Amniotic stem cell (primary cell): ENCODE data around the gene STEAP3.

ENCODE experiments used
- DNase-seq: peaks from one replicate; lab custom pipeline; 2025; lab: John Stamatoyannopoulos, UW

The STEAP3 gene, protein sequence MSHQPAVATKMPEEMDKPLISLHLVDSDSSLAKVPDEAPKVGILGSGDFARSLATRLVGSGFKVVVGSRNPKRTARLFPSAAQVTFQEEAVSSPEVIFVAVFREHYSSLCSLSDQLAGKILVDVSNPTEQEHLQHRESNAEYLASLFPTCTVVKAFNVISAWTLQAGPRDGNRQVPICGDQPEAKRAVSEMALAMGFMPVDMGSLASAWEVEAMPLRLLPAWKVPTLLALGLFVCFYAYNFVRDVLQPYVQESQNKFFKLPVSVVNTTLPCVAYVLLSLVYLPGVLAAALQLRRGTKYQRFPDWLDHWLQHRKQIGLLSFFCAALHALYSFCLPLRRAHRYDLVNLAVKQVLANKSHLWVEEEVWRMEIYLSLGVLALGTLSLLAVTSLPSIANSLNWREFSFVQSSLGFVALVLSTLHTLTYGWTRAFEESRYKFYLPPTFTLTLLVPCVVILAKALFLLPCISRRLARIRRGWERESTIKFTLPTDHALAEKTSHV

DNA sequence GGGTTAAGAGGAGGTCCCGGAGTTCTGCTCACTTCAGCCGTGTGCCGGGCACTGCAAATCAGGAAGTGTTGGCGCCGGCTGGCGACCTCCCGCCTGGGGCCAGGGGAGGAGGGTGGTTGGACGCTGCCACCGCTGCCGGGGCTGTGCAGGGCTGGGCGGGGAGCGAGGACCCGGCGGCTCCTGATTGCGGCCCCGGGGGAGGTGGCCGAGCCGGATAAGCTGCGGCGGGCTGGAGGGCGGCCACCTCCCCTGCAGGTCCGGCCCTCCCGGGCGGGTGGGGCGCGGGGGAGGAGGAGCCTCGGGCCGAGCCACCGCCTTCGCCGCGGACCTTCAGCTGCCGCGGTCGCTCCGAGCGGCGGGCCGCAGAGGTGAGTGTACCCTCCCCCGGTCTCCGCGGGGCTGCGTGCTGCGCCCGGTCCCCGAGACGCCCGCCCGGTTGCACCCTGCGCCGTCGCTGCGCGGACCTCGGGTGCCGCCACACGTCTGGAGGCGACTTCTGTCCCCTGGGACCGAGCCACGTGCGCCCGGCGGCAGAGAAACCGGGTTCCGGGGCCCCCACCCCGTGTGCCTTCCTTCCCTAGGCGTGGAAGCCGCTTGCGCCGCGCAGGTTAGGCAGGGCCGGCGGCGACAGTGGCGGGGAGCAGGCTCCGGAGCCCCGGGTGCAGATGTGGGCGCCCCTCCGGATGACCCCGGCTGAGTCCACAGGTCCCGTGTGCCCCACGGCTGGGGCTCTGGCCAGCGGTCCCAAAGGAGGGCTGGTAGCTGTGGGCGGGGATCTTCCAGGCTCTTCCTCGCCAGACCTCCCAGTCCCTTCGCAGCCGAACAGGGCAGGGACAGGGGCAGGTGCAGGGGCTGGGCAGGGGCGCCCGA lies at the start of gene STEAP3:
STEAP3 (plus strand) TSS at position 314 of the 870 bp plus-strand sequence. CDS start 7,179 bp downstream, outside the sequence.
- no peak for DNase-seq

DNA sequence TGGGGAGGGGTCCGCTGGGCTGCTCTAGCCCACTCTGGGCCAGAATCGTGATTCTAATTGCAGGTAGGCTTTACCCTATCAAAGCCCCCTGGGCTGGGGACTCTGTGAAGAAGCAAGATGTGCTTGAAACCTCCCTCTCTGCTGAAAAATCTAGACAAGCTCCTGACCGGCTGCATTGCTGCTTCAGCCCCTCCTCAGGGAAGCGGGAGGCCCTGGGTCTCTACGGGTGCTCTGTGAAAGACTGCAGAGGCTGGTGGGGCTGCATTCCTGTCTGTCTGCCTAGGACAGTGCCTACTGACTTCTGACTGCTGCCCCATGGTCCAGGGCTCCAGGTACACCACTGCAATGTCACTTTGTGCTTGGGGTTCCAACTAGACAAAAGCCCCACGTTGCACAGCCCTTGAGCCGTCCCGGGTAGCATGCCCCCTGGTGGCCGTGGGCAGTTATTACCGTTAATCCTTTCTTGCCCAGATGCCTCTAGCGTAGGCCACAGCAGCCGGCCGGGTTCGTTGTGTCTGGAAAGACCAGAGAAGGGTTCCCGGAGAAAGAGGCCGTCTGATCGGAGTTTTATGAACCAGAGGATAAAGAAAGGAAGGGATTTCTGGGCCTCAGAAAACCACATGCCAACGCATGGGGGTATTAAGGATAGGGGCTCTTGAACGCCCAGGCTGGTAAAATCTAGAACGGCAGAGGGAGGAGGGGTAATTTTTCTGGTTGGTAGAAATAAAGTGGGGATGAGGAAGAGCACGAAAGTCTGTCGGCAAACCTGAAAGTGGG lies 49.2 kb upstream of the STEAP3 start:
- no peak for DNase-seq

DNA sequence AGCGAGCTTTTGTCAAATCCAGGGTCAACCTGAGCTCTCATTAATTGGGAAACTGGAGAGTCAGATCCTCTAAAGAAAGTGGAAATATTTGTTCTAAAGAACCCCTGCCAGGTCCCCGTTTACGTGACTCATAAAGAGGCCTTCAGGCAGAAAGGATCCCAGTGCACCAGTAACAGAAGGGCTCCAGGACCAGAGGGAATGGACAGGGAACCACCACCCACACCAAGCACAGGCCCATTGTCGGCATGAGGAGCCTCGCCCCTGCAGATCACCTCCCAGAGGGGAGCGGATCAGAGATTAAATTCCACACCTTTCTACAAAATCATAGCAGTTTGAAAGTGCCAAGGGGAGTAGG lies 48.7 kb upstream of the STEAP3 start:
- DNase-seq = no peak

DNA sequence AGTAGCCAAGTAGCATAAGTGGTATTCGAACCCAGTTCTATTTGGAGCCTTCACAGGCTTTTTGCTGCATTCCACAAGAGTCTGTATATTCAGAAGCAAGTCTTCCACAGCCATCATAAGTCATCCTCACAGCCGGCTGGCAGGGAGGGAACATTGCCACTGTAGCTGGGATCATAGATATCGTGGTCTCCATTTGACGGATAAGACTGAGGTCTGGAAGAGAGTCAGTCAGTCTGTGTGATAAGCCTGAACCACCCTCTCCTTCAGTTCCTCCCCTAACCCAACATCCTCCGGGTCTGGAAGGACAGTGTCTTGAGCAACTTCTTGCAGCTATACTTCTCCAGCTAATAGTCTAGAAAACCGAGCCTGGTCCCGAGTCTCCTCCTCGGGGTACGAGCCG lies 48.1 kb upstream of the STEAP3 start:
- DNase-seq = no peak

DNA sequence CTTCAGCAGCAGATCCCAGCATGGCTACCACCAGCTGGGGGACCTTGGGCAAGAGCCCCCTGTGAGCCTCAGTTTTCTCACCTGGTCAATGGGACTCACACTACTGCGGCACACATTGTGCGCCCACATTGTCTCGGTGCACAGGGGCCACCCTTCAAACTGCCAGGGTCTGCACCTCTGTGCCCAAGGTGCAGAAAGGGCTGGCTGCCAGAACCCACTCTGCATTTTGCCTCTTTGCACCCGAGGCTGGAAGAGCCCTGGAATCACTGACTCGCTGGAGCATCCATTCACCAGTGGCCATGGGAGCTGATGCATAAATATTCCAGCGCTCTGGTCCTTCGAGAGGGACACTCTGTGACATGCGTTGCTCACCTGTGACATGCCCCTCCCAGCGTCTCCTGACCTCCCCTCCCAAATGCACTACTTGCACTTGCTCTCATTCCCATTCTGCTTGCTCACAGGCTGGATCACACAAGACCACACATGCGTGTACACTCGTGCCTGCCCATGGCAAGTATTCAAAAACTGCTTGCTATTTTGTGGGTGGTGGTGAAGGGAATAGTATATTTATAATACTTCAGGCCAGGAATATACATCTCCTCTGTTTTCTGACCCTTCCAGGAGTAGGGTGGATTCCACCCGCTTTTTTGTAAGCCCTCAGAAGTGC lies 46.3 kb upstream of the STEAP3 start:
- DNase-seq = no peak

DNA sequence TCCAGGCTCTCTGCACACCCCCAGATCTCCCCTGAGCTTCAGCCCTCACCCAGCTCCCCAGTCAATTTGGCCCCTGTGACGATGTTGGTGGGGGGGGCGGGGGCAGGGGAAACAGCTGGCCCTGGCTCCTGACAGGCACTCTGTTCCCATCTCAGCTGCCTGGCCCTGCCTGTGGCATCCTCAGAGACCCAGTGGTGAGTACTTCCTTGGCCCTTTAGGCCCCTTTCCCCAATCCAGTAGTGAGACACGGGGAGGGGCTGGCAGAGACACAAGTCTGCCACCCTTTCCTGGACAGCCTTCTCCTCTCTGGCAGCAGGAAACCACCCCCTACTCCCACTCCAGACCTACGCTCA lies 45.8 kb upstream of the STEAP3 start:
- DNase-seq = no peak

DNA sequence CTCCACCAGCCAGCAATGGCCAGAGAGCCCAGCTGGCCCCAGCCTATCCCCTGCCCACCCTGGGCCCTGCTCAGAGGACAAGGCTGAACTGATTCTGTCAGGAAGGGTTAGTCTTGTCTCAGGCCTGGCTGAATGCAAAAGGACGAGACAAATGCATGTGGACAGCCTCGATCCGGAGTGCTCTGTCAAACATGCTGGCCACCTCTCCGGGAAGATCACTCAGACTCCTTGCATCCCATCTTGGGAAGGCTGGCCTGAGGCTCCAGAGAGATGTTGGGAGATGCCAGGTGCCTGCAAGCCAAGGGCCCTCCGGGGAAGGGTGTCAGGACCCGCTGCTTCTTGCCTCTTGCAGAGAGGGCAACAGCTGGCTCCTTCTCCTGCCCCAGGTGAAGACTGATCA lies 44.9 kb upstream of the STEAP3 start:
- no peak for DNase-seq

DNA sequence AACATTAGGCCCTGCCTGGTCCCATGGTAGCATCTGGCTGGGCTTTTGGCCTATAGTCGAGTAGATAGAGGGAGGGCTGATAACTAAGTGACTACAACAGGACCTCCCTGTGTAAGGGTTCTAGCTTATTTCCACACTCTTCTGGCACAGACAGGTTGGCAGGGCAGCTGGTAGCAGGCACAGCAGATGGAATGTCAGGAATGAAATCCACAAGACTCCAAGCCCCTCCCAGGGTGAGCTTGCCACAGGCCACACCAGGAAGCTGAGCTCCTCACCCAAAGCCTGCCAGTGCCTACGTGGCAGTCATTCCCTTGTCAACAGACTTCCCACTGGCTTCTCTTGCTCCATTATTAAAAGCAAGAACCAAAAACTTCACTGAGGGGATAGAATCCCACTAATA lies 44.4 kb upstream of the STEAP3 start:
- no peak for DNase-seq

DNA sequence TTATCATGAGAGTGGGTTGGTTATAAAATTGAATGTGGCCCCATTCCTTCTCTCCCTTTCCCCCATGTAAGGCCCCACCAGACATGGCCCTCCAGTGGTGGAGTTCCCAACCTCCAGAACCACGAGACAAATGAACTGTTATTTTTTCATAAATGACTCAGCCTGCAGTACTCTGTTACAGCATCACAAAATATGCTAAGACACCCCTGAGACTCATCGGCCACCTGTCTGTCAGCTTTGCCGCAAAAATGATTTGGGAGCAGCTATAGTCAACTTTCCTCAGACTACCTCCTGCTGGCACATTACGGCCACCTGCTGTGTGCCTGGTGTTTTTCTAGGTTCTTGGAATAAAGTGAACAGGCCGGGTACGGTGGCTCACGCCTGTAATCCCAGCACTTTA lies 43.6 kb upstream of the STEAP3 start:
- DNase-seq = no peak

DNA sequence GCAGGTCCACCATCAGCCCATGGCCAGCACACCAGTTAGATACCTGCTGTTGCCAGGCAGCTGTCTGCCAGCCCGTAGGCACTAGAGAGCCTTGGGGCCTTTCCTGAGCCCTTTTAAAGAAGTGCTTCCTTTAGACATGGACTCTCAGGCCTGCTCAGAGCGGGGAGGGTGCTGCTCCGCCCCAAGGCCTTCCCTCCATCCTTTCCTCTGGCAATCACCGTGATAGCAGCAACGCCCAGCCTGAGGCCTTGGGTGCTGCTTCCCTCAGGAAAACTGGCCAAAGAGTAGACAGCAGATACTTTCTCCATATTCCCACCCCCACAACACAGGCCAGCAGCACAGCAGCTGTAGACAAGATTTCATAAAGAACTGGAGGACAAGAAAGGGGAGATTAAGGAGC lies 42.7 kb upstream of the STEAP3 start:
- DNase-seq = no peak

DNA sequence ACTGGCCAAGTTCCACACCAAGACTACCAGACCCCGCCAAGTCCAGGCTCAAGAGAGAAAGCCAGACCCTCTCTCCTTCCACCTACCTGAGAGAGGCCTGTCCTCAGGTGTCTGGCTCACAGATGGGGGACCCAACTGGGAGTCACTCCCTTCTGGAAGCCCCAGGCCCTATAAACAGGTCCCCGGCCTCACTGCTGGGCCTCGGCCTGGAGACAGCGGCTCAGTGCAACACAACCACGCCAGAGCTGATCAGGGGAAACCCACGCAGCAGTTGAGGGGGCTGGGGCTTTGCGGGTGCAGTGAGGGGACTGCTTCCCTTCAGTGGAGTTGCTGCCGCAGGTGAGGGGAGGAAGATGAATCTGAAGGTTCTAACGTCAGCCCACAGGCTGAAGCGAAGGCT lies 42.2 kb upstream of the STEAP3 start:
- no peak for DNase-seq

DNA sequence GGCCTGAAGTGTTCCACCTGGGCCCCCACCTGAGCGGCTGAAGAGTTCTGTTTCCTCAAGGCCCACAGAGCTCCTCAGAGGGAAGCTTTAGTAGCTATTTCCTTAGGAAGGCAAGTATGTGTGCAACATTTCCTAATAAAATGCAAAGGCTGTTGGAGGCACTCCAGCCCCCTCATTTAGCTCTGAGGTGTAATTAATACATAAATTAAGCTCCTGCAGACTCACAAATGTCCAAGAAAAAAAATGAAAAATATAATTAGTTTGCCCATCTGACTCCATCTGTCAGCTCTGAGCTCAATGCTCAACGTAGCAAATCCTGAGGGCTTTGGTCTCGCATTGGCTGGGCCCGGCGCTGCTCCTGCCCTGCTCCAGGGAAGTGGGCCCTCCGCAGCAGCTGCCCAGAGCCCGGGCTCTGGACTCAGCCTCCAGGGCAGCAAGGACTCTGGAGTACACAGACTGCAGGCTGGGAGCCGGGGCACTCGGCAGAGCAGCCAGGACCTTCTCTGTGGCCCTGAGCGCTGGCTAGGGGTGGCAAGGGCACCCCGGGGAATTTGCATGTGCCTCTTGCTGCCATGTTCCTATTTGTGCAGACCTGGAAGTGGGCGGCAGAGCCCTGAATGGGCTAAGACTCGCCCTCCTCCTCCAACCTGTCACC lies 41.7 kb upstream of the STEAP3 start:
- DNase-seq = no peak

DNA sequence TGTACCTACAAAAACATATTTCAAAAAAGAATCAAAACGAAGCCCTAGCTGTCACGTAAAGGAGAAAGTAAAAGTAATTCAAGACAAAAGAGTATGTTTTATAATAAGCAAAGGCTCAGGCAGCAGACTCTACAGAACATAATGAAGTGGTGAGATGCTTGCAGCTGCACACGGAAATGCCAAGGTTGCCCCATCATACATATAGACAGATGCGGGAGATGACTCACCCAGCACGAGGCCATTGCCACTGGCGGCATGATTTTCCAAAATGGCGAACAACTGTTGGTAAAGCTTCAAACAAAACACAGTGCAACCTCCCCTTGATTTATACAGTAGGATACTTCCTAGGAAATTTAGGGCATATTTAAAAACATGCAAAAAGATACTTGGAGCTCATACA lies 39.1 kb upstream of the STEAP3 start:
- DNase-seq = no peak

DNA sequence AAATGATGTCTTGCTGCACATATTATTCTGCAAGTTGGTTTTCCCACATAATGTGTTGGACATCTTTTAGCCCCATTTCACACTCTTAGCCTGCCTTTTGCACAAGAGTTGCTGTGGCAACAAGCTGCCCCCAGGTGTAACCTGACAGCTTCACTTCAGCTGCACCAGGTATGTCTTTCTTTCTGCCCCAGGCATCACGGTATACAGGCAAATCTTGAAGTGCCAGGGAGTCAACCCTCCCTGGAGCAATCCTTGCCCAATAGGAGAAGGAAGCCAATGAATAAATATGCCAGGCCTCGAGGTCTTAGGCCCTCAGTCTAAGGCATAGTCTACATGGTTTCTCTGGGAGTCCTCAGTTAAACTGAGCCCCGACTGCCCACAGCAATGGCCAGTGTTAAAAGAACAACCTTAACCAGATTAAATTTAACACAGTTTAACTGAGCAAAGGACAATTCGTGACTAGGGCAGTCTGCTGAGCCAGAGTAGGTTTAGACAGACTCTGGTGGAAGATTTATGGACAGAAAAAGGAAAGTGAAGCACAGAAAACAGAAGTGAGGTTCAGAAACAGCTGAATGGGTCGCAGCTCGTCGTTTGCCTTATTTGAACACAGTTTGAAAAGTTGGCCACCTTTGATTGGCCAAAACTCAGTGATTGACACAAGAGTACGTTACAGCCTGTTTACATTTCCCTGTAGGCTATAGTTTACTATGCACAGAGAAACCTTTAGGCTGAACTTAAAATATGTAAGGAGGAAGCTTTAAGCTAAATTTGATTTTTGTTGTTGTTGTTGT lies 33.1 kb upstream of the STEAP3 start:
- DNase-seq = no peak

DNA sequence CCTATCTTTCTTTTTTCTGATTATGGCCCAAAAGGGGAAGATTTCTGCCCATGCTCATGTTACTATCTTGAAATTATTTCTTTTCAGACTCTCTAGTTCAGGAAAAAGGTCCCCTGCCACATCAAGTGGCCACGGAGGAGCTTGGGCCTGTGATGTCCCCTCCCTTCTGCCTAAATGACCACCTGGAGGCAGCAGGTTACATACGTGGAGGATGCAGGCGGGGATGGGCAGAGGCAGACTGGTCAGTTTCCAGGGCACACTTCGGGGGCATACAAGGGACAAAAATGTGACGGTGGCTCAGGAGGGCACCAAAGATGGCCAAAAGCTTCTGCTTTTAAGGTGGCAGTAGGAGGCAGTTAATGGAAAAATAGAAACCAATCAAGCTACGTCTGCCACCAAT lies 30.7 kb upstream of the STEAP3 start:
- DNase-seq = no peak

DNA sequence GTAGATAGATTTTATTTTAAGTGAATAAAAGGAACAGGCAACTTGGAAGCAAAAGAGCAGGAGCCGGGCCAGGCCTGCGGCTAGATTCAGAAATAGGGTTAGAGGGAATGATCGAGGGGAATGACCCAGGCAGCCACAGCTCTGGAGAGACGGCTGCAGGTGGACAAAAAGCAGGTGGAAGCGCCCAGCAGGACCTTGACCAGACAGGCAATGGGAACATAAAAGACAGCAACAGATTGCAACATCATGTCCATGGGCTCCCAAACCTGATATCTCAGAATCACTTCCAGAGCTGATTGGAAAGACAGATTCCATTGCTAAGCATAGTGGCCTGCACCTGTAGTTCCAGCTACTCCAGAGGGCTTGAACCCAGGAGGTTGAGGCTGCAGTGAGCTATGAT lies 28.6 kb upstream of the STEAP3 start:
- DNase-seq = no peak

DNA sequence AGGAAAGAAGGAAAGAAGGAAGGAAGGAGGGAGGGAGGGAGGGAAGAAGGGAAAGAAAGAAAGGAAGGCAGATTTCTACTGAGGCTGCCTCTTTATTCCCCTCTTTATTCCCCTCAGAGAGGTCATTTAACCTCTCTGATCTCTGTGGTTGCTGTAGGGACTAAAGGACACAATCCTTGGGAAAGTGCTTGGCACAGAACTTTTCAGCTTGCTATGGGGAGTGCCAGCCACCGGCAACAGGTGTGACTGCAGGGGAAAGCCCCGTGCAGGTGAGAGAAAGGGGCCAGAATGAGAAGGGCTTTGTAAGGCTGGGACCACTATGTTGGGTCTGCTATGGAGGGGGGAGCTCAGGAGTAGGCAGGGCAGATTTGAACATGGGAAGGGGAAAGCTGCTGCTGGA lies 27.7 kb upstream of the STEAP3 start:
- no peak for DNase-seq

DNA sequence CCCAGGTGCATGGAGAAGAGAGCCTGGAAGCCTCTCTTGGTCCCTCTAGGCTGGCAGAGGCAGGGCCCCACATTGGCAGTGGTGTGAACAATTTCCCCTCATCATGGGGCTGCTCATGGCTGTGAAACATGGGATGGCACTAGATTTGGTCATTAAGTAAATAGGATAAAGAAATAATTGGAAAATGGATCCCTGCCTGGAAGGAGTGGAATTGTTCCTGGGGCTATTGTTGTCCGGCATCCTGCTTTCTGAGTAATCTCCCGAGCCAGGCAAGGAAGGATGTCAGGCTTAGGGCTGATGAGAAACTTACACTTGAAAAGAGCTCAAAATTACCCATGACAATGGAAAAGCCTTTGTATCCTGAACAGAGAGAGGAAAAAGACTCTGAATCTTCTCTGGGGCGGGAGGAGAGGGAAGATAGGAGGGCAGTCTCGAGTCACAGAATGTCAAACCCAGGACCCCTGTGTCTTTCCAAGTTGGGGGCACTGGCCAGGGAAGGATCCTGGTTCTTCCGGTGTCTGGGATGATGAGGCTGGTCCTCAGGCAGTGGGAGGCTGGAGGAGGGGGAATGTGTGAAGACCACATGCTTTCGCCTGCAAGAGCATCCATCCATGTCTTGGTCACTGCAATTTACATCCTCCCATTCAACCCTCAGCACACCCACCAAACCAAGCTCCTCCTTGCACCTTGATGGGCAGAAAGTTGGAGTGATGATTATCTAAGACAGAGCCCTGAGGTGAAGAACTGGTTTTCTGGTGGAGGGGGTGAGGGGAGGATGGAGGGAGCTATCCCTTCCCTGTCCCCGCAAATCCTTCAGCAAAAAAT lies 27.1 kb upstream of the STEAP3 start:
- DNase-seq = no peak

DNA sequence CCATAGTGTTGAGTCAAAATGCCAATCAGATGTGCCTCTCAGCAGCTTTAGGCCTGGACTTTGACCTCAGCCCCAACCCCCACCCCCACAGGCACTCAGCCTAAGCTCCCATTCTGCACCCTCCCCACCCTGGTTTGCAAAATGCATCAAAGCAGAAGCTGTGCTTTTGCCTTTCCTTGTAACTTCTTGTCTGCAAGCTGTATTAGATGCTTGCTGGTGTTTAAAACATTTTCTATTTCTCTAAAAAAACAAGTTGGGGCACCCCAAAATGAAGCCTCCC lies 26.6 kb upstream of the STEAP3 start:
- no peak for DNase-seq
